Mesenchymal stem cell (in vitro differentiated cells and primary cell): ENCODE data around the gene SIVA1.

Experiments used
- DNase-seq: peaks from one replicate; pipeline ENCODE4 v3.0.0-alpha.2; 2013
- H2AFZ ChIP-seq: one replicate; pipeline ENCODE4 v1.6.1; 2013; ENCODE audit warnings: low read depth, mild to moderate bottlenecking, control low read depth, inconsistent platforms, low read length, moderate library complexity
- H2AK5ac ChIP-seq: 2 replicates; pipeline ENCODE4 v1.6.1; 2013; ENCODE audit warnings: low read length, moderate library complexity, mild to moderate bottlenecking, inconsistent platforms; ENCODE audit not compliant: severe bottlenecking
- H2BK120ac ChIP-seq: one replicate; pipeline ENCODE4 v1.6.1; 2013; ENCODE audit warnings: low read depth, mild to moderate bottlenecking, inconsistent platforms, low read length, moderate library complexity
- H2BK12ac ChIP-seq, 2 experiments: one replicate each; pipeline ENCODE4 v1.6.1; 2013; ENCODE audit warnings: inconsistent platforms in 2 of 2, low read length in 2 of 2, mild to moderate bottlenecking in 2 of 2, moderate library complexity in 2 of 2, control low read depth in 1 of 2
- H2BK15ac ChIP-seq: one replicate; pipeline ENCODE4 v1.6.1; 2013; ENCODE audit warnings: mild to moderate bottlenecking, low read depth, inconsistent platforms; ENCODE audit not compliant: poor library complexity, severe bottlenecking
- H2BK5ac ChIP-seq: 2 replicates; pipeline ENCODE4 v1.6.1; 2013; ENCODE audit warnings: low read depth, mild to moderate bottlenecking, low read length, control low read depth, inconsistent platforms; ENCODE audit not compliant: poor library complexity, severe bottlenecking
- H3K14ac ChIP-seq, 2 experiments: one replicate each; pipeline ENCODE4 v1.6.1; 2013; ENCODE audit warnings: inconsistent platforms in 2 of 2, low read length in 2 of 2, control low read depth in 1 of 2, mild to moderate bottlenecking in 1 of 2, moderate library complexity in 1 of 2
- H3K18ac ChIP-seq, 2 experiments: one replicate each; pipeline ENCODE4 v1.6.1; 2013; ENCODE audit warnings: inconsistent platforms in 2 of 2, low read length in 2 of 2, control low read depth in 1 of 2, low read depth in 1 of 2, mild to moderate bottlenecking in 1 of 2
- H3K23ac ChIP-seq, 2 experiments: one replicate each; pipeline ENCODE4 v1.6.1; 2013; ENCODE audit warnings: inconsistent platforms in 2 of 2, low read length in 2 of 2, mild to moderate bottlenecking in 2 of 2, moderate library complexity in 2 of 2, control low read depth in 1 of 2
- H3K27ac ChIP-seq: 2 replicates; pipeline ENCODE4 v1.5.1; 2013; ENCODE audit warnings: mild to moderate bottlenecking, moderate library complexity, low read length, control low read depth, inconsistent platforms; ENCODE audit not compliant: poor library complexity, severe bottlenecking
- H3K27me3 ChIP-seq, 2 experiments: 2 replicates each; pipeline versions ENCODE4 v1.6.1 to v1.7.0; 2013; ENCODE audit warnings: low read length in 2 of 2, mild to moderate bottlenecking in 2 of 2, moderate library complexity in 2 of 2, control low read depth in 1 of 2, inconsistent platforms in 1 of 2; ENCODE audit not compliant: control insufficient read depth in 1 of 2, insufficient read depth in 1 of 2
- H3K36me3 ChIP-seq, 2 experiments: 2 replicates each; pipeline versions ENCODE4 v1.6.1 to v1.7.0; 2013; ENCODE audit warnings: low read length in 2 of 2, control low read depth in 1 of 2, inconsistent platforms in 1 of 2, low read depth in 1 of 2, mild to moderate bottlenecking in 1 of 2; ENCODE audit not compliant: insufficient read depth in 2 of 2, control insufficient read depth in 1 of 2
- H3K4ac ChIP-seq, 2 experiments: one replicate each; pipeline ENCODE4 v1.6.1; 2013; ENCODE audit warnings: inconsistent platforms in 2 of 2, low read length in 2 of 2, mild to moderate bottlenecking in 2 of 2, moderate library complexity in 2 of 2, control low read depth in 1 of 2, low read depth in 1 of 2
- H3K4me1 ChIP-seq: 2 replicates; pipeline ENCODE4 v1.6.1; 2013; ENCODE audit warnings: low read depth, low read length, control low read depth; ENCODE audit not compliant: control insufficient read depth, insufficient read depth
- H3K4me2 ChIP-seq: 2 replicates; pipeline ENCODE4 v1.6.1; 2013; ENCODE audit warnings: low read length, mild to moderate bottlenecking, inconsistent platforms; ENCODE audit not compliant: poor library complexity, severe bottlenecking
- H3K4me3 ChIP-seq, 2 experiments: 2 replicates each; pipeline versions ENCODE4 v1.5.1 to v1.7.0; 2013; ENCODE audit warnings: low read length in 2 of 2, mild to moderate bottlenecking in 2 of 2, control low read depth in 1 of 2, low read depth in 1 of 2; ENCODE audit not compliant: insufficient read depth in 1 of 2
- H3K79me1 ChIP-seq: replicated peaks from 2 replicates; pipeline ENCODE4 v1.6.1; 2013; ENCODE audit warnings: mild to moderate bottlenecking, control low read depth, low read length, inconsistent platforms; ENCODE audit not compliant: poor library complexity, severe bottlenecking
- H3K9ac ChIP-seq: 2 replicates; pipeline ENCODE4 v1.7.0; 2013; ENCODE audit warnings: mild to moderate bottlenecking, low read length, moderate library complexity
- H3K9me3 ChIP-seq: 2 replicates; pipeline ENCODE4 v1.7.0; 2013; ENCODE audit warnings: mild to moderate bottlenecking, low read length; ENCODE audit not compliant: control insufficient read depth
- H4K8ac ChIP-seq: one replicate; pipeline ENCODE4 v1.6.1; 2013; ENCODE audit warnings: inconsistent platforms, mild to moderate bottlenecking, low read length, moderate library complexity
- H4K91ac ChIP-seq: one replicate; pipeline ENCODE4 v1.6.1; 2013; ENCODE audit warnings: mild to moderate bottlenecking, low read length, inconsistent platforms
- WGBS: methylation state at CpG from one replicate; pipeline ENCODE4 v1.1.7; 2013; ENCODE audit warnings: mixed read lengths; 5-methylcytosine and 5-hydroxymethylcytosine counted together

The SIVA1 gene

GRCh38 chr14:104753528-104754212 is 723 bp downstream of the SIVA1 start:
- Histone ChIP-seq H4K91ac (peak overlapping the region; percentile 85), H3K4me2 (peak overlapping the region; percentile 95), H3K4me1 (peaks cover 37% of the 10 kb centered on the region), H3K36me3 (peaks cover 36 to 37% of the 10 kb centered on the region in 2 experiments), H4K8ac (peak overlapping the region; percentile 48), H2AFZ (no peak overlapping the region), H3K9ac (peak overlapping the region; percentile 97), H2AK5ac (no peak overlapping the region), H3K23ac (peak overlapping the region in 1 of 2 experiments; percentile 48), H3K4me3 (peak overlapping the region; percentile 96), H3K4ac (peak overlapping the region; percentile 73 to 91), H2BK5ac (no peak overlapping the region), H2BK12ac (peak overlapping the region in 1 of 2 experiments; percentile 2), H3K9me3 (no peaks in the 10 kb centered on the region), H2BK15ac (peak overlapping the region; percentile 44), H2BK120ac (peak overlapping the region; percentile 54), H3K79me1 (peaks cover 29% of the 10 kb centered on the region), H3K27me3 (no peaks in the 10 kb centered on the region), H3K27ac (no peak overlapping the region), H3K18ac (peak overlapping the region; percentile 92 to 98), H3K14ac (peak overlapping the region in 1 of 2 experiments; percentile 99)
- WGBS = 3% methylated on average over 30 of the region's 30 CpGs
- DNase-seq = peak; percentile 20

DNA sequence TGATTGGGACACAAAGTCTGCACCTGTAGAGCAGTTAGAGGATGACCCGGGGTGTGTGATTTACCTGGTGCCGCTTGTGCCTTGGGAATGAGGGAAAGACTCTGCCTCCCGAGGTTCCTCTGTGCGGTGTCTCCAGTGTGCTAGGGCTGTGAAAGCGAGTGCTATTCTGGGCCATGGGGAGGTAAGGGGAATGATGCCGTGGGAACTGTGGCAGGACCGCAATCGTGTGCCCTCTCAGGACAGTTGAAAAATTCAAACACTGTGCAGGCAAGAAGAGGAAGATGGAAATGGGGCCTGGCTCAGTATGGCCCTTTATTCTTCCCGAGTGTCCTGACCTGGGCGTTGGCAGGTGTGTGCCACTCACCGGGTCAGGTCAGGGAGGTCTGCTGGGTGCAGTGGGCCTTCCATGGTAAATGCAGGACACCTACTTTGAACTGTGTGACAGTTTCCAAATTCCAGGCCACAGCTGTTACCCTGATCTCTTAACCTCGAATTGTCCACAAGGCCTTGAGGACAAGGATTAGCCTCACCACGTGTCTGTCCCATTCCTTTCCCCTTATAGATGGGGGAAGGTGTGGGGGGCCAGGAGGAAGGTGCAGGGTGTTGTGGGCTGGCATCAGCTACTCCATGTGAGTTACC is 1.4 kb downstream of the SIVA1 start:
- Histone ChIP-seq H3K23ac (peak overlapping the region in 1 of 2 experiments; percentile 74), H3K27ac (no peak overlapping the region), H4K8ac (no peak overlapping the region), H2BK12ac (no peak overlapping the region), H2BK15ac (no peak overlapping the region), H3K4me1 (peaks cover 31% of the 10 kb centered on the region), H3K27me3 (no peaks in the 10 kb centered on the region), H2AK5ac (no peak overlapping the region), H3K9ac (peak overlapping the region; percentile 97), H3K4ac (no peak overlapping the region), H3K4me2 (peak overlapping the region; percentile 95), H3K4me3 (peak overlapping the region in 1 of 2 experiments; percentile 96), H3K9me3 (no peaks in the 10 kb centered on the region), H3K14ac (no peak overlapping the region), H2BK120ac (no peak overlapping the region), H3K79me1 (peaks cover 32% of the 10 kb centered on the region), H4K91ac (no peak overlapping the region), H3K36me3 (peaks cover 42 to 44% of the 10 kb centered on the region in 2 experiments), H2AFZ (no peak overlapping the region), H3K18ac (no peak overlapping the region), H2BK5ac (no peak overlapping the region)
- no peak for DNase-seq
- WGBS = 85% methylated on average over 11 of the region's 13 CpGs

- no peak overlapping the region for H2AFZ ChIP-seq
- WGBS = 96% methylated on average over 11 of the region's 11 CpGs
Observed at GRCh38 chr14:104755621-104756020, 2.7 kb downstream of the SIVA1 start.

DNA sequence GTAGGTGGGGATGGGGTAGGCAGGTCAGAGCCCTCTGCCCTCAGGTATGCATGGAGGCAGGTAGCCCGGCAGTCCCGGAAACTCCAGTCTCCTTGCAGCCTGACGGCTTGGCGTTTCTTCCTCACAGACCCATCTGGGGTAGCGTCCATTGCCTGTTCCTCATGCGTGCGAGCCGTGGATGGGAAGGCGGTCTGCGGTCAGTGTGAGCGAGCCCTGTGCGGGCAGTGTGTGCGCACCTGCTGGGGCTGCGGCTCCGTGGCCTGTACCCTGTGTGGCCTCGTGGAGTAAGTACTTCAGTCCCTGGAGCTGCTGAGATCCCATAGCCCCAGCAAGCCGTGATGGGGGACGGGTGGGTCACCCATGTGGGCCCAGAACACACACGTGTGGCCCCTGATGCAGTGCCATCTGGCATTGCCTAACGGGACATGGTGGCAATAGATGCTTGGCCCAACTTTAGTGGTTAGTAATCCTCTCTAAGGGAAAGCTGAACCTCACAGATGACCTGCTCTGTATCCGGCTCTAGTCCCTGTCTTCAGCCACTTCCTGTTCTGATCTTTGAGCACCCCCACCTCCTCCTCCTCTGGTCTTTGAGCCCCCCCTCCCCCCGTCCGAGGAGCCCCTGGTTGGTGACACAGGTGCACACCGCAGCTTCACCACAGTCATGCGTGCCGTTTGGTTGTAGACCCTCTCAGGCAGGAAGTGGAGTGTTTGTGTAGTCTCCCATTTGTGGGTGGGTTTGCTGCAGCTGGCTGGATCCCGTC is 3.7 kb downstream of the SIVA1 start:
- no peak overlapping the region for H3K23ac ChIP-seq
- no peak overlapping the region for H2BK120ac ChIP-seq
- H3K27me3 ChIP-seq = no peaks in the 10 kb centered on the region
- H2BK5ac ChIP-seq = no peak overlapping the region
- H3K4me3 ChIP-seq = no peak overlapping the region
- no peak overlapping the region for H2AFZ ChIP-seq
- 95% methylated on average over 27 of the region's 27 CpGs for WGBS
- DNase-seq = no peak
- no peak overlapping the region for H3K4me2 ChIP-seq
- peaks cover 26% of the 10 kb centered on the region for H3K4me1 ChIP-seq
- no peak overlapping the region for H4K8ac ChIP-seq
- H3K4ac ChIP-seq = no peak overlapping the region
- H3K36me3 ChIP-seq = peaks cover 61 to 66% of the 10 kb centered on the region in 2 experiments
- H4K91ac ChIP-seq = no peak overlapping the region
- H2BK12ac ChIP-seq = no peak overlapping the region
- no peak overlapping the region for H2AK5ac ChIP-seq
- no peak overlapping the region for H3K27ac ChIP-seq
- no peaks in the 10 kb centered on the region for H3K9me3 ChIP-seq
- no peak overlapping the region for H3K18ac ChIP-seq
- peaks cover 51% of the 10 kb centered on the region for H3K79me1 ChIP-seq
- H3K14ac ChIP-seq = no peak overlapping the region
- H3K9ac ChIP-seq = no peak overlapping the region
- H2BK15ac ChIP-seq = no peak overlapping the region

More at GRCh38 chr14:104755621-104756020, 2.7 kb downstream of the SIVA1 start:
- Histone ChIP-seq H2BK5ac (no peak overlapping the region), H2AK5ac (no peak overlapping the region), H3K4me1 (peaks cover 22% of the 10 kb centered on the region), H3K14ac (no peak overlapping the region), H4K8ac (no peak overlapping the region), H4K91ac (no peak overlapping the region), H3K4me2 (no peak overlapping the region), H3K27ac (no peak overlapping the region), H3K9me3 (no peaks in the 10 kb centered on the region), H2BK15ac (no peak overlapping the region), H2BK12ac (no peak overlapping the region), H3K18ac (no peak overlapping the region), H3K27me3 (no peaks in the 10 kb centered on the region), H3K36me3 (peaks cover 52 to 57% of the 10 kb centered on the region in 2 experiments), H3K79me1 (peaks cover 43% of the 10 kb centered on the region), H3K4ac (no peak overlapping the region), H2BK120ac (no peak overlapping the region), H3K9ac (peak overlapping the region; percentile 97), H3K4me3 (no peak overlapping the region), H3K23ac (no peak overlapping the region)
- no peak for DNase-seq
